Measurements from ENCODE around the gene ADAT3. TPM values are rescaled to one million over a fixed set of nuclear protein-coding genes. Genes with fewer than 3 reads are reported as not detected.

ADAT3 gene
- total RNA-seq, 3 donors from 2014 or later (not counting 1 experiment from before 2014, with no cell fraction given), result 13.0 to 20.9 (median 13.1) TPM

GRCh38 chr19:1859331-1859781 lies 45.8 kb upstream of the ADAT3 start:
- Histone ChIP-seq H3K4me3 (ENCODE audit: low read length) (no peak overlapping the region), H3K9me3 (ENCODE audit: control insufficient read depth, insufficient read depth, low read length) (no peaks in the 10 kb centered on the region), H3K27ac (ENCODE audit: low read length) (no peak overlapping the region), H3K4me1 (ENCODE audit: control insufficient read depth, insufficient read depth, low read length) (peaks cover 78% of the 10 kb centered on the region), H3K36me3 (ENCODE audit: control insufficient read depth, insufficient read depth, low read length) (no peaks in the 10 kb centered on the region), H3K27me3 (ENCODE audit: control insufficient read depth, insufficient read depth, low read length) (no peaks in the 10 kb centered on the region)
- Mint-ChIP-seq H3K4me3 (no peak overlapping the region), H3K27ac (peak overlapping the region in 1 of 2 donors; percentile 80), H3K36me3 (no peaks in the 10 kb centered on the region), H3K9me3 (no peaks in the 10 kb centered on the region), H3K27me3 (ENCODE audit: low read depth in 2 of 2) (no peaks in the 10 kb centered on the region), H3K4me1 (peaks cover 26 to 50% of the 10 kb centered on the region in 2 donors)
- WGBS (ENCODE audit: insufficient coverage), result 79% methylated on average over 18 of the region's 18 CpGs
- no peak for TF ChIP-seq CTCF (IDR thresholded peaks at IDR 0.05)
- intact Hi-C loops (cut with micrococcal nuclease), result no loop called here
- ATAC-seq (no peak), DNase-seq (peak in 1 of 2 donors; percentile 28)

GRCh38 chr19:1860042-1860775 lies 45.0 kb upstream of the ADAT3 start:
- Mint-ChIP-seq H3K36me3 (no peaks in the 10 kb centered on the region), H3K27me3 (ENCODE audit: low read depth in 2 of 2) (no peaks in the 10 kb centered on the region), H3K27ac (no peak overlapping the region), H3K4me3 (no peak overlapping the region), H3K9me3 (no peaks in the 10 kb centered on the region), H3K4me1 (peaks cover 26 to 45% of the 10 kb centered on the region in 2 donors)
- no peaks in the 10 kb centered on the region for H3K36me3 ChIP-seq (ENCODE audit: control insufficient read depth, insufficient read depth, low read length)
- H3K27ac ChIP-seq (ENCODE audit: low read length), result no peak overlapping the region
- ATAC-seq (no peak), DNase-seq (peak in 1 of 2 donors; percentile 88)
- no peak for TF ChIP-seq CTCF (IDR thresholded peaks at IDR 0.05)
- H3K4me1 ChIP-seq (ENCODE audit: control insufficient read depth, insufficient read depth, low read length), result peaks cover 75% of the 10 kb centered on the region
- no peak overlapping the region for H3K4me3 ChIP-seq (ENCODE audit: low read length)
- H3K9me3 ChIP-seq (ENCODE audit: control insufficient read depth, insufficient read depth, low read length), result no peaks in the 10 kb centered on the region
- intact Hi-C loops (cut with micrococcal nuclease), result loop anchor here (5.0 kb wide), 1 partner anchor 37 kb away; no protein-coding TSS in a partner anchor
- WGBS (ENCODE audit: insufficient coverage), result 70% methylated on average over 27 of the region's 32 CpGs
- no peaks in the 10 kb centered on the region for H3K27me3 ChIP-seq (ENCODE audit: control insufficient read depth, insufficient read depth, low read length)

- Histone ChIP-seq H3K4me1 (ENCODE audit: control insufficient read depth, insufficient read depth, low read length) (peaks cover 73% of the 10 kb centered on the region), H3K4me3 (ENCODE audit: low read length) (no peak overlapping the region), H3K27me3 (ENCODE audit: control insufficient read depth, insufficient read depth, low read length) (no peaks in the 10 kb centered on the region), H3K9me3 (ENCODE audit: control insufficient read depth, insufficient read depth, low read length) (no peaks in the 10 kb centered on the region), H3K36me3 (ENCODE audit: control insufficient read depth, insufficient read depth, low read length) (no peaks in the 10 kb centered on the region), H3K27ac (ENCODE audit: low read length) (no peak overlapping the region)
- no peak for TF ChIP-seq CTCF (IDR thresholded peaks at IDR 0.05)
- DNase-seq, result peak in 1 of 2 donors; percentile 26
- 74% methylated on average over 28 of the region's 28 CpGs for WGBS (ENCODE audit: insufficient coverage)
- no peaks in the 10 kb centered on the region for H3K9me3 Mint-ChIP-seq
- peak overlapping the region; percentile 92 for H3K27ac Mint-ChIP-seq
- ATAC-seq, result no peak
- H3K4me3 Mint-ChIP-seq, result peak overlapping the region; percentile 98
- H3K4me1 Mint-ChIP-seq, result peaks cover 22 to 44% of the 10 kb centered on the region in 2 donors
- no peaks in the 10 kb centered on the region for H3K27me3 Mint-ChIP-seq (ENCODE audit: low read depth in 2 of 2)
- no peaks in the 10 kb centered on the region for H3K36me3 Mint-ChIP-seq
- intact Hi-C loops (cut with micrococcal nuclease), result loop anchor here (5.0 kb wide), 1 partner anchor 36 kb away; no protein-coding TSS in a partner anchor
Measured at GRCh38 chr19:1860821-1861598, 44.2 kb upstream of the ADAT3 start.
